Neural cell (in vitro differentiated cells): ENCODE data around the gene ADISSP. TPM values are rescaled to one million over a fixed set of nuclear protein-coding genes. Genes with fewer than 3 reads are reported as not detected.
A peak's percentile ranks its signal among the peaks of the same experiment; 100 is the strongest.

Experiments used
- H2AFZ ChIP-seq: fragments of 200-600, 300-800 bp; sonication (generic), shearing (Covaris generic); 2 replicates; pipeline ENCODE4 v1.6.0; 2014; ENCODE audit warnings: low read depth, mild to moderate bottlenecking, antibody characterized with exemption, low read length, moderate library complexity
- H3F3A ChIP-seq: fragments of 200-600 bp; shearing (Covaris generic); 2 replicates; pipeline ENCODE4 v1.6.1; 2016; ENCODE audit warnings: mild to moderate bottlenecking, moderate library complexity, mixed read lengths, antibody characterized with exemption, low read length; ENCODE audit not compliant: insufficient read depth, poor library complexity, severe bottlenecking
- H3K27ac ChIP-seq: fragments of 200-600, 300-800 bp; sonication (generic), shearing (Covaris generic); 2 replicates; pipeline ENCODE4 v1.5.1; 2014; ENCODE audit warnings: mild to moderate bottlenecking, low read length, moderate library complexity
- H3K27me3 ChIP-seq: fragments of 300-800, 200-600 bp; sonication (generic), shearing (Covaris generic); 2 replicates; pipeline ENCODE4 v1.6.0; 2014; ENCODE audit warnings: mild to moderate bottlenecking, low read depth, low read length, moderate library complexity; ENCODE audit not compliant: insufficient read depth
- H3K36me3 ChIP-seq: fragments of 300-800, 200-600 bp; sonication (generic), shearing (Covaris generic); 2 replicates; pipeline ENCODE4 v1.5.1; 2014; ENCODE audit warnings: mild to moderate bottlenecking, antibody characterized with exemption, low read length, moderate library complexity; ENCODE audit not compliant: insufficient read depth
- H3K4me2 ChIP-seq: fragments of 300-800, 200-600 bp; sonication (generic), shearing (Covaris generic); 2 replicates; pipeline ENCODE4 v1.6.0; 2014; ENCODE audit warnings: mild to moderate bottlenecking, low read length
- H3K4me3 ChIP-seq: fragments of 300-800, 200-600 bp; sonication (generic), shearing (Covaris generic); 2 replicates; pipeline ENCODE4 v1.5.1; 2014; ENCODE audit warnings: mild to moderate bottlenecking, low read length, moderate library complexity
- H3K79me2 ChIP-seq: fragments of 200-600 bp; shearing (Covaris generic); replicated peaks from 2 replicates; pipeline ENCODE4 v1.6.0; 2014; ENCODE audit warnings: mild to moderate bottlenecking, low read length, moderate library complexity; ENCODE audit not compliant: insufficient read depth
- H3K9ac ChIP-seq: fragments of 300-800, 200-600 bp; sonication (generic), shearing (Covaris generic); 2 replicates; pipeline ENCODE4 v1.6.1; 2016; ENCODE audit warnings: mild to moderate bottlenecking, low read length, mixed read lengths
- H3K9me2 ChIP-seq: fragments of 200-600 bp; shearing (Covaris generic); 2 replicates; pipeline ENCODE4 v1.6.1; 2016; ENCODE audit warnings: mild to moderate bottlenecking, low read length, mixed read lengths; ENCODE audit not compliant: insufficient read depth
- H3K9me3 ChIP-seq: fragments of 200-600, 300-800 bp; sonication (generic), shearing (Covaris generic); 2 replicates; pipeline ENCODE4 v1.6.1; 2016; ENCODE audit warnings: mild to moderate bottlenecking, mixed run types, low read length, moderate library complexity, mixed read lengths
- H4K20me1 ChIP-seq: fragments of 200-600 bp; shearing (Covaris generic); 2 replicates; pipeline ENCODE4 v1.6.1; 2016; ENCODE audit warnings: mild to moderate bottlenecking, mixed run types; ENCODE audit not compliant: insufficient read depth
- EP300 ChIP-seq: fragments of 450-650 bp; conservative IDR thresholded peaks from 2 replicates; pipeline ENCODE4 v1.6.1; 2014; ENCODE audit warnings: antibody characterized with exemption, mild to moderate bottlenecking, moderate library complexity; ENCODE audit not compliant: poor library complexity, severe bottlenecking
- EZH2 ChIP-seq: fragments of 200-600, 300-800 bp; shearing (Covaris generic), sonication (generic); IDR thresholded peaks from 2 replicates; pipeline ENCODE4 v1.6.1; 2014; ENCODE audit warnings: antibody characterized with exemption, low read length, borderline replicate concordance, mild to moderate bottlenecking; ENCODE audit not compliant: insufficient read depth, poor library complexity, severe bottlenecking
- MXI1 ChIP-seq: fragments of 450-650 bp; conservative IDR thresholded peaks from 2 replicates; pipeline ENCODE4 v1.6.1; 2014; ENCODE audit warnings: antibody characterized with exemption, mild to moderate bottlenecking; ENCODE audit not compliant: poor library complexity, severe bottlenecking
- POLR2AphosphoS5 ChIP-seq: IDR thresholded peaks from 2 replicates; pipeline ENCODE4 v1.6.1; 2012
- RAD21 ChIP-seq: fragments of 450-650 bp; conservative IDR thresholded peaks from 2 replicates; pipeline ENCODE4 v1.6.1; 2014; ENCODE audit warnings: antibody characterized with exemption, mild to moderate bottlenecking, moderate library complexity
- REST ChIP-seq: IDR thresholded peaks from 2 replicates; pipeline ENCODE4 v1.6.1; 2012; ENCODE audit warnings: borderline replicate concordance
- SMC3 ChIP-seq: fragments of 450-650 bp; conservative IDR thresholded peaks from 2 replicates; pipeline ENCODE4 v1.6.1; 2014; ENCODE audit warnings: antibody characterized with exemption, mild to moderate bottlenecking, moderate library complexity; ENCODE audit not compliant: poor library complexity
- TAF1 ChIP-seq: IDR thresholded peaks from 2 replicates; pipeline ENCODE4 v1.6.1; 2012; ENCODE audit warnings: low read depth
- polyA plus RNA-seq: library from polyadenylated mRNA; depleted of rRNA; stranded (reverse); fragments of >200 nt; gene quantifications from 2 replicates; pipeline ENCODE4 v1.2.3, GENCODE V29; 2014
- TF ChIP-seq, protein P1 (sequence below): fragments of 450-650 bp; IDR thresholded peaks from 2 replicates; pipeline ENCODE4 v1.5.1; 2014; ENCODE audit warnings: antibody characterized with exemption, mild to moderate bottlenecking, moderate library complexity; ENCODE audit not compliant: poor library complexity, severe bottlenecking

ADISSP gene
- polyA plus RNA-seq, 1 donor from 2014 or later, result 39.8 TPM

DNA sequence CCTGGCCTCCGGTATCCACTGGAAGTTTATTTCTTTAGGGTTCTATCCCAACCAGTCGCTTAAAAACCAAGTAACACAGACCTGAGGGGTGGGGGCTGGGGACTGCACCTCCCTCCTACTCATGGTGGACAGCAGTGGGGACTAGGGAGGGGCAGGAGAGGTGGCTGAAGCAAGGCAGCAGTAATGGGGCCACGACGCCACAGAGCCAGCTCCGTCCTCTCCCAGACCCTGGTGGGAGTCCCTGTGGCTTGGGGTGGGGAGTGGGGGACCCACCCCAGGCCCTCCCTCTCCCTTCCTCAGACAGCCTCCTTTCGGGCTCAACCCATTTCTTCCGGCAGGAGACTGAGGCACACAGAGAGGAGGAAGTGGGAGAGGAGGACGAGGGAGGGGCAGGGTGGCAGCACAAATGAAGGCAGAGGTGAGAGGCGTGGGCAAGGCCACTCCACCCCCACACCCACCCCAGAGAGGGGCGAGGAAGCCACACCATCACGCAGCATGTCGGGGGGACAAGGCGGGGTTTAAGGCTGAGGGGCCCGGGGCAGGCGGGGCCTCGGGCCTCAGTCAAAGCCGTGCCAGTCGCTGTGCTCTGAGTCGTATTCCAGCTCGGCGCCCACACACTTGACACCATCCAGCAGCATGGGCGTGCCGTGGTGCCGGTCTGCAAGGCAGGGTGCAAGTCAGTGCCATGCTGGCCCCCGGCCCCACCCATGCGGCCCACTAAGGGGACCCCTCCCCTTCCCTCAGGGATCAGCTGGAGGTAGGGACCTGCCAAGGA lies 13.9 kb downstream of the ADISSP start:
- no peak overlapping the region for H3K27ac ChIP-seq
- H4K20me1 ChIP-seq, result no peaks in the 10 kb centered on the region
- TF ChIP-seq EZH2 (no peak), REST (no peak), RAD21 (no peak), POLR2AphosphoS5 (no peak), SMC3 (no peak), MXI1 (no peak), TAF1 (no peak), EP300 (no peak)
- TF ChIP-seq, protein P1, sequence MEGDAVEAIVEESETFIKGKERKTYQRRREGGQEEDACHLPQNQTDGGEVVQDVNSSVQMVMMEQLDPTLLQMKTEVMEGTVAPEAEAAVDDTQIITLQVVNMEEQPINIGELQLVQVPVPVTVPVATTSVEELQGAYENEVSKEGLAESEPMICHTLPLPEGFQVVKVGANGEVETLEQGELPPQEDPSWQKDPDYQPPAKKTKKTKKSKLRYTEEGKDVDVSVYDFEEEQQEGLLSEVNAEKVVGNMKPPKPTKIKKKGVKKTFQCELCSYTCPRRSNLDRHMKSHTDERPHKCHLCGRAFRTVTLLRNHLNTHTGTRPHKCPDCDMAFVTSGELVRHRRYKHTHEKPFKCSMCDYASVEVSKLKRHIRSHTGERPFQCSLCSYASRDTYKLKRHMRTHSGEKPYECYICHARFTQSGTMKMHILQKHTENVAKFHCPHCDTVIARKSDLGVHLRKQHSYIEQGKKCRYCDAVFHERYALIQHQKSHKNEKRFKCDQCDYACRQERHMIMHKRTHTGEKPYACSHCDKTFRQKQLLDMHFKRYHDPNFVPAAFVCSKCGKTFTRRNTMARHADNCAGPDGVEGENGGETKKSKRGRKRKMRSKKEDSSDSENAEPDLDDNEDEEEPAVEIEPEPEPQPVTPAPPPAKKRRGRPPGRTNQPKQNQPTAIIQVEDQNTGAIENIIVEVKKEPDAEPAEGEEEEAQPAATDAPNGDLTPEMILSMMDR, result no peak
- no peaks in the 10 kb centered on the region for H3K79me2 ChIP-seq
- no peak overlapping the region for H3K4me2 ChIP-seq
- H3K9ac ChIP-seq, result no peak overlapping the region
- H3K4me3 ChIP-seq, result no peak overlapping the region
- H3K9me2 ChIP-seq, result no peaks in the 10 kb centered on the region
- no peaks in the 10 kb centered on the region for H3K36me3 ChIP-seq
- H3K9me3 ChIP-seq, result no peaks in the 10 kb centered on the region
- H3F3A ChIP-seq, result no peaks in the 10 kb centered on the region
- no peak overlapping the region for H2AFZ ChIP-seq
- peaks cover 38% of the 10 kb centered on the region for H3K27me3 ChIP-seq

GRCh38 chr20:3753098-3753497 lies 14.5 kb downstream of the ADISSP start:
- Histone ChIP-seq H2AFZ (no peak overlapping the region), H3K79me2 (no peaks in the 10 kb centered on the region), H3K9me2 (no peaks in the 10 kb centered on the region), H4K20me1 (no peaks in the 10 kb centered on the region), H3K27ac (no peak overlapping the region), H3K9ac (no peak overlapping the region), H3K36me3 (no peaks in the 10 kb centered on the region), H3K27me3 (peaks cover 39% of the 10 kb centered on the region), H3K4me3 (no peak overlapping the region), H3K9me3 (no peaks in the 10 kb centered on the region), H3F3A (no peaks in the 10 kb centered on the region), H3K4me2 (no peak overlapping the region)
- TF ChIP-seq SMC3 (no peak), REST (no peak), RAD21 (peak; percentile 51), EZH2 (no peak), MXI1 (no peak), POLR2AphosphoS5 (no peak), EP300 (no peak), TAF1 (no peak)
- TF ChIP-seq, protein P1, result peak; percentile 64
